ENCODE measurements around the gene SDK1.

SDK1 gene

GRCh38 chr7:4147926-4148620 is 847.0 kb downstream of the SDK1 start:
- DNase-seq = no peak

GRCh38 chr7:4149236-4149635 is 848.2 kb downstream of the SDK1 start:
- no peak for DNase-seq

- no peak for DNase-seq
Measured at GRCh38 chr7:4149645-4150044, 848.6 kb downstream of the SDK1 start.

- DNase-seq = no peak
Measured at GRCh38 chr7:4150731-4151130, 849.7 kb downstream of the SDK1 start.

GRCh38 chr7:4151524-4151923 is 850.5 kb downstream of the SDK1 start:
- DNase-seq = no peak

GRCh38 chr7:4151926-4152549 is 851.0 kb downstream of the SDK1 start:
- DNase-seq = peak; percentile 24

- DNase-seq = no peak
Measured at GRCh38 chr7:4154882-4155535, 854.0 kb downstream of the SDK1 start.

GRCh38 chr7:4156190-4156589 is 855.1 kb downstream of the SDK1 start:
- no peak for DNase-seq

GRCh38 chr7:4157651-4158050 is 856.6 kb downstream of the SDK1 start:
- no peak for DNase-seq

GRCh38 chr7:4158441-4159153 is 857.5 kb downstream of the SDK1 start:
- no peak for DNase-seq

GRCh38 chr7:4159154-4159501 is 858.1 kb downstream of the SDK1 start:
- DNase-seq = no peak

GRCh38 chr7:4159761-4160554 is 858.9 kb downstream of the SDK1 start:
- no peak for DNase-seq

- no peak for DNase-seq
Measured at GRCh38 chr7:4162884-4163564, 862.0 kb downstream of the SDK1 start.

- DNase-seq = no peak
Measured at GRCh38 chr7:4163565-4164203, 862.6 kb downstream of the SDK1 start.

- peak; percentile 56 for DNase-seq
Measured at GRCh38 chr7:4164556-4164955, 863.5 kb downstream of the SDK1 start.

GRCh38 chr7:4166340-4166739 is 865.3 kb downstream of the SDK1 start:
- no peak for DNase-seq

- no peak for DNase-seq
Measured at GRCh38 chr7:4166807-4167206, 865.8 kb downstream of the SDK1 start.

- no peak for DNase-seq
Measured at GRCh38 chr7:4167385-4167910, 866.4 kb downstream of the SDK1 start.

GRCh38 chr7:4168041-4168440 is 867.0 kb downstream of the SDK1 start:
- no peak for DNase-seq

- DNase-seq = no peak
Measured at GRCh38 chr7:4168541-4168940, 867.5 kb downstream of the SDK1 start.

GRCh38 chr7:4169455-4169854 is 868.4 kb downstream of the SDK1 start:
- no peak for DNase-seq
